Nephron (organoid): Measurements from ENCODE around the gene CENPP.

Experiments
- H3K27ac Mint-ChIP-seq, 3 experiments: 2 replicates each; pipeline ENCODE4 v1.8.0; 2020; ENCODE audit warnings: mixed read lengths in 3 of 3, mild to moderate bottlenecking in 2 of 3, moderate library complexity in 1 of 3
- H3K27me3 Mint-ChIP-seq: 2 replicates; pipeline ENCODE4 v1.8.0; 2021; ENCODE audit warnings: low read depth, mild to moderate bottlenecking, moderate library complexity, mixed read lengths
- H3K36me3 Mint-ChIP-seq: 2 replicates; pipeline ENCODE4 v1.8.0; 2020; ENCODE audit warnings: low read depth, mixed read lengths
- H3K4me1 Mint-ChIP-seq: 2 replicates; pipeline ENCODE4 v1.8.0; 2020; ENCODE audit warnings: mixed read lengths
- H3K4me3 Mint-ChIP-seq, 3 experiments: 2 replicates each; pipeline ENCODE4 v1.8.0; 2020; ENCODE audit warnings: mild to moderate bottlenecking in 3 of 3, mixed read lengths in 3 of 3, moderate library complexity in 2 of 3
- H3K9me3 Mint-ChIP-seq: 2 replicates; pipeline ENCODE4 v1.8.0; 2020; ENCODE audit warnings: mixed read lengths
- CTCF ChIP-seq, 3 experiments: fragments of 200-600 bp; sonication (generic); IDR thresholded peaks; one replicate each; pipeline ENCODE4 v1.5.0; 2021; ENCODE audit warnings: antibody characterized with exemption in 3 of 3; ENCODE audit not compliant: unreplicated experiment in 3 of 3

CENPP gene

GRCh38 chr9:92641092-92641809, 315.5 kb downstream of the CENPP start:
- no peak overlapping the region for H3K27ac Mint-ChIP-seq
- no peak for TF ChIP-seq CTCF (IDR thresholded peaks at IDR 0.05; ENCODE audit: unreplicated experiment in 3 of 3)
- H3K4me1 Mint-ChIP-seq = no peaks in the 10 kb centered on the region
- peaks cover 56% of the 10 kb centered on the region for H3K36me3 Mint-ChIP-seq
- no peaks in the 10 kb centered on the region for H3K9me3 Mint-ChIP-seq
- H3K4me3 Mint-ChIP-seq = no peak overlapping the region
- H3K27me3 Mint-ChIP-seq = no peaks in the 10 kb centered on the region

GRCh38 chr9:92642041-92642451, 316.3 kb downstream of the CENPP start:
- H3K36me3 Mint-ChIP-seq = peaks cover 62% of the 10 kb centered on the region
- no peaks in the 10 kb centered on the region for H3K4me1 Mint-ChIP-seq

GRCh38 chr9:92642564-92642963, 316.8 kb downstream of the CENPP start:
- H3K27me3 Mint-ChIP-seq = no peaks in the 10 kb centered on the region
- H3K4me3 Mint-ChIP-seq = no peak overlapping the region
- H3K36me3 Mint-ChIP-seq = peaks cover 67% of the 10 kb centered on the region
- H3K9me3 Mint-ChIP-seq = no peaks in the 10 kb centered on the region
- TF ChIP-seq CTCF (IDR thresholded peaks at IDR 0.05; ENCODE audit: unreplicated experiment in 3 of 3) = no peak
- H3K4me1 Mint-ChIP-seq = no peaks in the 10 kb centered on the region
- no peak overlapping the region for H3K27ac Mint-ChIP-seq

More at GRCh38 chr9:92642041-92642451, 316.3 kb downstream of the CENPP start:
- TF ChIP-seq CTCF (IDR thresholded peaks at IDR 0.05; ENCODE audit: unreplicated experiment in 3 of 3) = no peak
- H3K27me3 Mint-ChIP-seq = no peaks in the 10 kb centered on the region
- no peak overlapping the region for H3K4me3 Mint-ChIP-seq
- H3K9me3 Mint-ChIP-seq = no peaks in the 10 kb centered on the region
- no peak overlapping the region for H3K27ac Mint-ChIP-seq

GRCh38 chr9:92644278-92644677, 318.5 kb downstream of the CENPP start:
- peaks cover 69% of the 10 kb centered on the region for H3K36me3 Mint-ChIP-seq
- no peaks in the 10 kb centered on the region for H3K27me3 Mint-ChIP-seq
- H3K4me1 Mint-ChIP-seq = no peaks in the 10 kb centered on the region
- H3K9me3 Mint-ChIP-seq = no peaks in the 10 kb centered on the region
- H3K27ac Mint-ChIP-seq = no peak overlapping the region
- TF ChIP-seq CTCF (IDR thresholded peaks at IDR 0.05; ENCODE audit: unreplicated experiment in 3 of 3) = no peak
- no peak overlapping the region for H3K4me3 Mint-ChIP-seq

GRCh38 chr9:92645041-92645440, 319.3 kb downstream of the CENPP start:
- Mint-ChIP-seq H3K4me1 (no peaks in the 10 kb centered on the region), H3K27ac (no peak overlapping the region), H3K9me3 (no peaks in the 10 kb centered on the region), H3K27me3 (no peaks in the 10 kb centered on the region), H3K4me3 (no peak overlapping the region), H3K36me3 (peaks cover 70% of the 10 kb centered on the region)
- no peak for TF ChIP-seq CTCF (IDR thresholded peaks at IDR 0.05; ENCODE audit: unreplicated experiment in 3 of 3)
